Esophagus squamous epithelium (tissue), 5 donors: ENCODE data around the gene SH3GLB1. TPM values are rescaled to one million over a fixed set of nuclear protein-coding genes. Genes with fewer than 3 reads are reported as not detected.

Experiments used
- DNase-seq: peaks from one replicate; lab custom pipeline; 2025; lab: John Stamatoyannopoulos, UW
- H3K27ac ChIP-seq, 4 donors: fragments of 200-600 bp; sonication (generic); one replicate each; pipeline ENCODE4 v1.5.1; 2016 to 2019; ENCODE audit warnings: mild to moderate bottlenecking in 1 of 4
- H3K27me3 ChIP-seq, 4 donors: fragments of 200-600 bp; sonication (generic); 1 replicate in 3 of 4; 2 replicates in 1 of 4; pipeline versions ENCODE4 v1.5.1 to v1.6.0; 2017 to 2021; ENCODE audit warnings: antibody characterized with exemption in 1 of 4
- H3K36me3 ChIP-seq, 3 donors: fragments of 200-600 bp; sonication (generic); one replicate each; pipeline ENCODE4 v1.5.1; 2016 to 2019
- H3K4me1 ChIP-seq, 3 donors: fragments of 200-600 bp; sonication (generic); one replicate each; pipeline ENCODE4 v1.5.1; 2017 to 2019
- H3K4me3 ChIP-seq, 4 donors: fragments of 200-600 bp; sonication (generic); 1 replicate in 3 of 4; 2 replicates in 1 of 4; pipeline ENCODE4 v1.5.1; 2016 to 2019; ENCODE audit warnings: mild to moderate bottlenecking in 2 of 4, moderate library complexity in 1 of 4
- H3K9me3 ChIP-seq, 3 donors: fragments of 200-600 bp; sonication (generic); one replicate each; pipeline ENCODE4 v1.5.1; 2016 to 2019
- POLR2A ChIP-seq, 4 donors: fragments of 450-650 bp; IDR thresholded peaks; one replicate each; pipeline ENCODE4 v1.6.1; 2017; ENCODE audit warnings: antibody characterized with exemption in 4 of 4, mild to moderate bottlenecking in 4 of 4, moderate library complexity in 3 of 4
- WGBS, 2 donors: methylation state at CpG; one replicate each; pipeline ENCODE4 v1.1.5; 2018; 5-methylcytosine and 5-hydroxymethylcytosine counted together
- intact Hi-C: fragments of 100-400 bp; cut with DNase I; formaldehyde crosslinking; loops from one replicate; pipeline ENCODE4 v1.15.0; 2022
- total RNA-seq, 4 donors: library from RNA; depleted of rRNA; stranded (reverse); fragments of >200 nt; gene quantifications; one replicate each; pipeline ENCODE4 v1.1.0, GENCODE V29; 2016
- TF ChIP-seq, protein P1 (sequence below), 6 experiments: fragments of 450-650 bp in 4 of 6; fragments of 200-600 bp in 2 of 6; sonication (generic) in 2 of 6; IDR thresholded peaks; one replicate each; pipeline ENCODE4 v1.5.1; 2016 to 2019; ENCODE audit warnings: antibody characterized with exemption in 6 of 6, mild to moderate bottlenecking in 4 of 6, moderate library complexity in 4 of 6
- donor health status: DM: yes; HTN: yes; CAD: no.

The SH3GLB1 gene
- total RNA-seq, 4 donors from 2014 or later: 46.6 to 53.4 (median 47.2) TPM

DNA sequence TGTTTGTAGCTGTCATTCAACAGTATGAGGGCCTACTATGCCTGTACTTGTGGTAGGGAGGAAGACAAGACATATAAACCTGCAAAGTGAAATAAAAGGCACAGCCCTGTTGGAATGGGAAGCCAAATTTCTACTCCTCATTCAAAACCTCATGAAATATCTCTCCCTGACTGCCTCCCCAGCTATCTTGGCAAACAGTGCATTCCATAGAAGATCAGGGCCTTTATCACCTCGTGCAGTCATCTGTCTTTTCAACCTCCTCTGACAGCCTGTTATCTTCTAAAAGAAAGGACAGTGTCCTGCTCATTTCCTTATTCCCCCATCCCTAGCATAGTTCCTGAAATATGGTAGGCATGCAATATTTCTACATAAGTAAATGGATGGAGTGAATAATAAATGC, 71.0 kb downstream of the SH3GLB1 start:
- intact Hi-C loops: no loop called here
- TF ChIP-seq, protein P1, sequence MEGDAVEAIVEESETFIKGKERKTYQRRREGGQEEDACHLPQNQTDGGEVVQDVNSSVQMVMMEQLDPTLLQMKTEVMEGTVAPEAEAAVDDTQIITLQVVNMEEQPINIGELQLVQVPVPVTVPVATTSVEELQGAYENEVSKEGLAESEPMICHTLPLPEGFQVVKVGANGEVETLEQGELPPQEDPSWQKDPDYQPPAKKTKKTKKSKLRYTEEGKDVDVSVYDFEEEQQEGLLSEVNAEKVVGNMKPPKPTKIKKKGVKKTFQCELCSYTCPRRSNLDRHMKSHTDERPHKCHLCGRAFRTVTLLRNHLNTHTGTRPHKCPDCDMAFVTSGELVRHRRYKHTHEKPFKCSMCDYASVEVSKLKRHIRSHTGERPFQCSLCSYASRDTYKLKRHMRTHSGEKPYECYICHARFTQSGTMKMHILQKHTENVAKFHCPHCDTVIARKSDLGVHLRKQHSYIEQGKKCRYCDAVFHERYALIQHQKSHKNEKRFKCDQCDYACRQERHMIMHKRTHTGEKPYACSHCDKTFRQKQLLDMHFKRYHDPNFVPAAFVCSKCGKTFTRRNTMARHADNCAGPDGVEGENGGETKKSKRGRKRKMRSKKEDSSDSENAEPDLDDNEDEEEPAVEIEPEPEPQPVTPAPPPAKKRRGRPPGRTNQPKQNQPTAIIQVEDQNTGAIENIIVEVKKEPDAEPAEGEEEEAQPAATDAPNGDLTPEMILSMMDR (IDR thresholded peaks at IDR 0.05): no peak
- no peak for TF ChIP-seq POLR2A (IDR thresholded peaks at IDR 0.05)
- no peak overlapping the region for H3K4me3 ChIP-seq
- WGBS, 2 donors: 53 to 55% methylated on average over 1 of the region's 1 CpG
- peak overlapping the region in 2 of 4 donors; percentile 50 to 61 for H3K27ac ChIP-seq
- no peaks in the 10 kb centered on the region for H3K27me3 ChIP-seq
- no peaks in the 10 kb centered on the region for H3K9me3 ChIP-seq
- H3K4me1 ChIP-seq: peaks cover 8 to 21% (median 14%) of the 10 kb centered on the region in 3 donors
- no peaks in the 10 kb centered on the region for H3K36me3 ChIP-seq
- no peak for DNase-seq

DNA sequence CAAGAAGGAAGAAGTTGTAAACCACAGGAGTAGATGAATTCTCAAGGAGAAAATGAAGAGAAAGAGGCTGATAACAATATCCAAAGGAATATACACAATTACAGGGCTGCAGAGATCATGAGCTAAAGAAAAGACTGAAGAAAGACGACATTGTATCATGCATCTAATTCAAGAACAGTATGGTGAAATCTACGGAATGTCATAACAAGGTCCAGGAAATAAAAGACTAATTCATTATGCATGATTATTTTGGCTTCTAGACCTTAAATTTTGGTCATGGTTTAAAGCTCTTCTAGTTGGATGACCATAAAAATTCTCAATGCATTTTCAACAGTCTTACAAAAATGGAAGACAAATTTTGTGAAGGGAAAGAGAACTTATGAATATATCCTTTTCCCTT, 71.7 kb downstream of the SH3GLB1 start:
- TF ChIP-seq, protein P1 (IDR thresholded peaks at IDR 0.05): no peak
- TF ChIP-seq POLR2A (IDR thresholded peaks at IDR 0.05): no peak
- no peaks in the 10 kb centered on the region for H3K36me3 ChIP-seq
- H3K4me3 ChIP-seq: no peak overlapping the region
- no peak for DNase-seq
- intact Hi-C loops: no loop called here
- H3K9me3 ChIP-seq: no peaks in the 10 kb centered on the region
- WGBS, 2 donors: 60 to 88% methylated on average over 2 of the region's 2 CpGs
- peaks cover 8 to 21% (median 14%) of the 10 kb centered on the region in 3 donors for H3K4me1 ChIP-seq
- no peak overlapping the region for H3K27ac ChIP-seq
- no peaks in the 10 kb centered on the region for H3K27me3 ChIP-seq

DNA sequence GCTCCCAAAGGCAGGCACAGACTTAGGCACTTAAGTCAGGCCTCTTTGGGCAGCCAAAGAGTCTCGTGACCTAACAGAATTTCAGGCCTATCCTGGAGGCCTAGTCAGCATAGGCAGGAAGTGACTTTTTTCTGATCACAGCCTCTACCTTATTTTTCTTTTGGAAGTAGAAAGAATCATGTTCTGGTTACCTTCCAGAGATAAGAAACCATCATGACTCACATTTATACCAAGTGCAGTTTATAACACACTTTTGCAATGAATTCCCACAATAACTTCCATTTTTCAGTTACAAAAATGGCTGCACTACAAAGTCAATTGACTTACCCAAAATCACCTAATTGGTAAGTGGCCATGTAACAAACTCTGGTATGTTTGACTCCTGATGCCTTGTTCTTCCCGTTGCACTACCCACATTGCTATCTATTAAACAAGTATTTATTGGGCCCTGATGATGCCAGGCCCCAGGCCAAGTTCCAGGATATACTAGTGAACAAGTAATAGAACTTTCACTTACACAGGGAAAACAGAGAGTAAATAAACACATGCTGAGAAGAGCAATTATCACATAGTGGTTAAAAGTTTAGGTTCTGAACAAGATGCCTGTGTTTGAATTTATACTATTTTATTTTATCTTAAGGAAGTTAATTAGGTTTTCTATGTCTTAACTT, 74.3 kb downstream of the SH3GLB1 start:
- H3K27ac ChIP-seq: no peak overlapping the region
- DNase-seq: no peak
- no peak overlapping the region for H3K4me3 ChIP-seq
- peaks cover 5 to 16% (median 12%) of the 10 kb centered on the region in 3 donors for H3K4me1 ChIP-seq
- intact Hi-C loops: no loop called here
- no peaks in the 10 kb centered on the region for H3K27me3 ChIP-seq
- no peak for TF ChIP-seq POLR2A (IDR thresholded peaks at IDR 0.05)
- TF ChIP-seq, protein P1 (IDR thresholded peaks at IDR 0.05): no peak
- no peaks in the 10 kb centered on the region for H3K9me3 ChIP-seq
- WGBS, 2 donors: 58 to 65% methylated on average over 2 of the region's 2 CpGs
- H3K36me3 ChIP-seq: no peaks in the 10 kb centered on the region

DNA sequence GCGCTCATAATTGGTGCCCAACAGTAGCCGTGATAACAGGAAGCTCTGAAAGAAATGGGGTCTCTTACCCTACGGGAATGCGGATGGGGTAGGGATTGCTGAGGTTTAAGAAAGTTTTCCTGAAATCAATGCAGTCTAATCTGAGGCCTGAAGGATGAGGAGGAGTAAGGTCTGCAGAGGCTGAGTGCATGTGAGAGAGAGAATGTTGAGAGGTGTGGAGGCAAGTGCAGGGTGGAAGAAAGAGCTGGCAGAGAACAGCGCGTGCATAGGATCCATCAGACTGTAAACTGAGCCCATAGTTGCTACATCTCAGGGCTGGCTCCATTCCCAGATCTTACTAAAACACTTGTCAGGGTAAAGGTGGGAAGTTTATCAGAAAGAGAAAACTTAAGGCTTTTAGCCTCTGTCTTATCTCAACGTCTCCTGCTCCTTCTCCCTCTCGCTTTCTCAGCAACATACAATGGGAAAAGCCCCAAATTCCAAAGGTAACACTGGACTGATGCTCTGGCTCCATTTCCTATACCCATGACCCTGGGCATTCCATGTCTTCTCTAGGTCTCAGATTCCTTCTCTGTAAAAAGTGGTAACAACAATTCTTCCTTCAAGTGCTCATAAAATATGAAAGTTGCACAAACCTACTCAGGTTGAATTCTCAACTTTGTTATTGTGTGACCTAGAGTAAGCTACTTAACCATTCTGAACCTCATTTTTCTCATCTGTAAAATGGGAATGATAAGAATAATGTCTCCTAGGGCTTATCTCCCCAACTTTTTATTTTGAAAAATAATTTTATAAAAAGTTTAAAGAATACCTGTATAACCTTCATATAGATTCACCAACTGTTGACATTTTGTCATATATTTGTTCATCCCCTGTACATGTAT, 75.2 kb downstream of the SH3GLB1 start:
- Histone ChIP-seq H3K27ac (no peak overlapping the region), H3K4me1 (peaks cover 0 to 8% (median 4%) of the 10 kb centered on the region in 3 donors), H3K4me3 (no peak overlapping the region), H3K27me3 (no peaks in the 10 kb centered on the region), H3K36me3 (no peaks in the 10 kb centered on the region), H3K9me3 (no peaks in the 10 kb centered on the region)
- intact Hi-C loops: no loop called here
- TF ChIP-seq, protein P1 (IDR thresholded peaks at IDR 0.05): no peak
- no peak for TF ChIP-seq POLR2A (IDR thresholded peaks at IDR 0.05)
- DNase-seq: no peak
- WGBS, 2 donors: 73 to 83% methylated on average over 8 of the region's 8 CpGs

DNA sequence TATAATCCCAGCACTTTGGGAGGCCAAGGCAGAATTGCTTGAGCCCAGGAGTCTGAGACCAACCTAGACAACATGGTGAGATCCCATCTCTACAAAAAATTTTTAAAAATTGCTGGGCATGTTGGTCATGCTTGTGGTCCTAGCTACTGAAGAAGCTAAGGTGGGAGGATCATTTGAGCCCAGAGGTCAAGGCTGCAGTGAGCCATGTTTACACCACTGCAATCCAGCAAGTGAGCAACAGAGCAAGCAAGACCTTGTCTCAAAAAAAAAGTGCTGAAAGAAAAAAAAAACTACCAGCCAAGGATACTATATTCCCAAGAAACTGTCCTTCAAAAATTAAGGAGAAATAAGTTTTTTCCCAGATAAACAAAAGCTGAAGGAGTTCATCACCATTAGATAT, 78.1 kb downstream of the SH3GLB1 start:
- intact Hi-C loops: no loop called here
- TF ChIP-seq POLR2A (IDR thresholded peaks at IDR 0.05): no peak
- TF ChIP-seq, protein P1 (IDR thresholded peaks at IDR 0.05): no peak
- no peaks in the 10 kb centered on the region for H3K27me3 ChIP-seq
- H3K27ac ChIP-seq: no peak overlapping the region
- H3K4me3 ChIP-seq: no peak overlapping the region
- no peak for DNase-seq
- no peaks in the 10 kb centered on the region for H3K36me3 ChIP-seq
- no peaks in the 10 kb centered on the region for H3K9me3 ChIP-seq
- H3K4me1 ChIP-seq: peaks cover 0 to under 1% (median 0%) of the 10 kb centered on the region in 3 donors
